ENCODE results near the gene CERS6.

DNA sequence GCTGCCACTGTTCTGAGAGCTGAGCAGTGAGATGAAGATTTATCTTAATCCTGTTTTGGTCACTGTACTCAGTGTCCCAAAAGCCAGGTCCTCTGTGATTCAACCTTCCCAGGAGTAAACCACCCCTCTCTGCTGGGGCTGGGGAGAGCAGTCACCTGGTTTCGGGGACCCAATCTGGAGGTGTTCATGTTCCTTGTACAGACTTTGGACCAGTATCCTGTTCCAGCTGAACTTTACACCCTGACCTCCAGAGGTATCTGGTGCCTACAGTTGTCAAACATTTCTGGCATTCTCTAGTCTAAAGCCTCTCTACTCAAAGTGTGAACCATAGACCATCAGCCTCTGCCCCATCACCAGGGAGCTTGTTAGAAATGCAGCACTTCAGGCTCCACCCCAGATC is 22.1 kb downstream of the CERS6 start:
- TF ChIP-seq, protein P1, sequence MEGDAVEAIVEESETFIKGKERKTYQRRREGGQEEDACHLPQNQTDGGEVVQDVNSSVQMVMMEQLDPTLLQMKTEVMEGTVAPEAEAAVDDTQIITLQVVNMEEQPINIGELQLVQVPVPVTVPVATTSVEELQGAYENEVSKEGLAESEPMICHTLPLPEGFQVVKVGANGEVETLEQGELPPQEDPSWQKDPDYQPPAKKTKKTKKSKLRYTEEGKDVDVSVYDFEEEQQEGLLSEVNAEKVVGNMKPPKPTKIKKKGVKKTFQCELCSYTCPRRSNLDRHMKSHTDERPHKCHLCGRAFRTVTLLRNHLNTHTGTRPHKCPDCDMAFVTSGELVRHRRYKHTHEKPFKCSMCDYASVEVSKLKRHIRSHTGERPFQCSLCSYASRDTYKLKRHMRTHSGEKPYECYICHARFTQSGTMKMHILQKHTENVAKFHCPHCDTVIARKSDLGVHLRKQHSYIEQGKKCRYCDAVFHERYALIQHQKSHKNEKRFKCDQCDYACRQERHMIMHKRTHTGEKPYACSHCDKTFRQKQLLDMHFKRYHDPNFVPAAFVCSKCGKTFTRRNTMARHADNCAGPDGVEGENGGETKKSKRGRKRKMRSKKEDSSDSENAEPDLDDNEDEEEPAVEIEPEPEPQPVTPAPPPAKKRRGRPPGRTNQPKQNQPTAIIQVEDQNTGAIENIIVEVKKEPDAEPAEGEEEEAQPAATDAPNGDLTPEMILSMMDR (IDR thresholded peaks at IDR 0.05) = no peak
- TF ChIP-seq POLR2A (IDR thresholded peaks at IDR 0.05) = no peak
- TF ChIP-seq POLR2AphosphoS5 (IDR thresholded peaks at IDR 0.05) = no peak

Data from transverse colon (tissue), 4 donors.